ENCODE data around the gene GALR3.

DNA sequence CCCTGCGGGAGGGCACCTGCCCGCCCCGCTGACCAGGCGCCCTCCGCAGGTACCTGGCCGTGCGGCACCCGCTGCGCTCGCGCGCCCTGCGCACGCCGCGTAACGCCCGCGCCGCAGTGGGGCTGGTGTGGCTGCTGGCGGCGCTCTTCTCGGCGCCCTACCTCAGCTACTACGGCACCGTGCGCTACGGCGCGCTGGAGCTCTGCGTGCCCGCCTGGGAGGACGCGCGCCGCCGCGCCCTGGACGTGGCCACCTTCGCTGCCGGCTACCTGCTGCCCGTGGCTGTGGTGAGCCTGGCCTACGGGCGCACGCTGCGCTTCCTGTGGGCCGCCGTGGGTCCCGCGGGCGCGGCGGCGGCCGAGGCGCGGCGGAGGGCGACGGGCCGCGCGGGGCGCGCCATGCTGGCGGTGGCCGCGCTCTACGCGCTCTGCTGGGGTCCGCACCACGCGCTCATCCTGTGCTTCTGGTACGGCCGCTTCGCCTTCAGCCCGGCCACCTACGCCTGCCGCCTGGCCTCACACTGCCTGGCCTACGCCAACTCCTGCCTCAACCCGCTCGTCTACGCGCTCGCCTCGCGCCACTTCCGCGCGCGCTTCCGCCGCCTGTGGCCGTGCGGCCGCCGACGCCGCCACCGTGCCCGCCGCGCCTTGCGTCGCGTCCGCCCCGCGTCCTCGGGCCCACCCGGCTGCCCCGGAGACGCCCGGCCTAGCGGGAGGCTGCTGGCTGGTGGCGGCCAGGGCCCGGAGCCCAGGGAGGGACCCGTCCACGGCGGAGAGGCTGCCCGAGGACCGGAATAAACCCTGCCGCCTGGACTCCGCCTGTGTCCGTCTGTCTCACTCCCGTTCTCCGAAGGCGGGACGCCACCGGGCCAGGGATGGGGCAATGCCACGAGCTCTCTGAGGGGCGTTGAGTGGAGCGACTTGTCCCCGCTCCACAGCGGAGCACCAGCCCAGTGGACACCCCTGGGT, 1.8 kb downstream of the GALR3 start:
- TF ChIP-seq, protein P1, sequence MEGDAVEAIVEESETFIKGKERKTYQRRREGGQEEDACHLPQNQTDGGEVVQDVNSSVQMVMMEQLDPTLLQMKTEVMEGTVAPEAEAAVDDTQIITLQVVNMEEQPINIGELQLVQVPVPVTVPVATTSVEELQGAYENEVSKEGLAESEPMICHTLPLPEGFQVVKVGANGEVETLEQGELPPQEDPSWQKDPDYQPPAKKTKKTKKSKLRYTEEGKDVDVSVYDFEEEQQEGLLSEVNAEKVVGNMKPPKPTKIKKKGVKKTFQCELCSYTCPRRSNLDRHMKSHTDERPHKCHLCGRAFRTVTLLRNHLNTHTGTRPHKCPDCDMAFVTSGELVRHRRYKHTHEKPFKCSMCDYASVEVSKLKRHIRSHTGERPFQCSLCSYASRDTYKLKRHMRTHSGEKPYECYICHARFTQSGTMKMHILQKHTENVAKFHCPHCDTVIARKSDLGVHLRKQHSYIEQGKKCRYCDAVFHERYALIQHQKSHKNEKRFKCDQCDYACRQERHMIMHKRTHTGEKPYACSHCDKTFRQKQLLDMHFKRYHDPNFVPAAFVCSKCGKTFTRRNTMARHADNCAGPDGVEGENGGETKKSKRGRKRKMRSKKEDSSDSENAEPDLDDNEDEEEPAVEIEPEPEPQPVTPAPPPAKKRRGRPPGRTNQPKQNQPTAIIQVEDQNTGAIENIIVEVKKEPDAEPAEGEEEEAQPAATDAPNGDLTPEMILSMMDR (IDR thresholded peaks at IDR 0.05; ENCODE audit: low read depth, low read length): no peak
- no peak for TF ChIP-seq POLR2A (IDR thresholded peaks at IDR 0.05; ENCODE audit: extremely low read depth, insufficient read length)
- TF ChIP-seq, protein P2, sequence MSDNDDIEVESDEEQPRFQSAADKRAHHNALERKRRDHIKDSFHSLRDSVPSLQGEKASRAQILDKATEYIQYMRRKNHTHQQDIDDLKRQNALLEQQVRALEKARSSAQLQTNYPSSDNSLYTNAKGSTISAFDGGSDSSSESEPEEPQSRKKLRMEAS (IDR thresholded peaks at IDR 0.05; ENCODE audit: low read depth, low read length): no peak
- TF ChIP-seq MYC (IDR thresholded peaks at IDR 0.05; ENCODE audit: low read depth, low read length): no peak

Measured in NB4 (cell line).